HEK293T (cell line): ENCODE measurements around the gene MGA.

Source experiments
- CTCF ChIA-PET: fragments of 350-600 bp; formaldehyde crosslinking; extraction: SDS; loops from one replicate; lab custom pipeline; 2021; ENCODE audit warnings: antibody characterized with exemption, inconsistent platforms; lab: Yijun Ruan, JAX
- POLR2A ChIA-PET: fragments of 350-600 bp; formaldehyde crosslinking; extraction: SDS; loops from one replicate; lab custom pipeline; 2020; ENCODE audit warnings: antibody characterized with exemption, inconsistent platforms; lab: Yijun Ruan, JAX
- DNase-seq: peaks from one replicate; pipeline ENCODE4 v3.0.0; 2012; ENCODE audit warnings: mixed read lengths; ENCODE audit errors: extremely low spot score
- ARNT ChIP-seq: fragments of 450-650 bp; IDR thresholded peaks from 2 replicates; pipeline ENCODE4 v1.6.1; 2017; ENCODE audit warnings: mild to moderate bottlenecking
- BHLHE40 ChIP-seq: fragments of 450-650 bp; IDR thresholded peaks from 2 replicates; pipeline ENCODE4 v1.6.1; 2016; ENCODE audit warnings: mild to moderate bottlenecking, moderate library complexity, borderline replicate concordance
- CTBP1 ChIP-seq: fragments of 450-650 bp; IDR thresholded peaks from 2 replicates; pipeline ENCODE4 v1.6.1; 2016; ENCODE audit warnings: borderline replicate concordance
- ELF4 ChIP-seq: fragments of 450-650 bp; IDR thresholded peaks from 2 replicates; pipeline ENCODE4 v1.6.1; 2017; ENCODE audit warnings: antibody characterized with exemption
- FOXA1 ChIP-seq: fragments of 450-650 bp; IDR thresholded peaks from 2 replicates; pipeline ENCODE4 v1.6.1; 2016; ENCODE audit warnings: mild to moderate bottlenecking
- FOXK2 ChIP-seq: fragments of 450-650 bp; IDR thresholded peaks from 2 replicates; pipeline ENCODE4 v1.6.1; 2016; ENCODE audit warnings: mild to moderate bottlenecking
- FOXM1 ChIP-seq: fragments of 450-650 bp; IDR thresholded peaks from 2 replicates; pipeline ENCODE4 v1.6.1; 2017; ENCODE audit warnings: mild to moderate bottlenecking, borderline replicate concordance
- HDGF ChIP-seq: fragments of 450-650 bp; IDR thresholded peaks from 2 replicates; pipeline ENCODE4 v1.6.1; 2017; ENCODE audit warnings: antibody characterized with exemption, borderline replicate concordance
- L3MBTL2 ChIP-seq: fragments of 450-650 bp; conservative IDR thresholded peaks from 2 replicates; pipeline ENCODE4 v1.6.1; 2016; ENCODE audit warnings: mild to moderate bottlenecking
- LEF1 ChIP-seq: fragments of 450-650 bp; IDR thresholded peaks from 2 replicates; pipeline ENCODE4 v1.6.1; 2017; ENCODE audit warnings: mild to moderate bottlenecking, borderline replicate concordance
- NFRKB ChIP-seq: fragments of 450-650 bp; IDR thresholded peaks from 2 replicates; pipeline ENCODE4 v1.6.1; 2016; ENCODE audit warnings: mild to moderate bottlenecking, moderate library complexity
- SP1 ChIP-seq: fragments of 450-650 bp; IDR thresholded peaks from 2 replicates; pipeline ENCODE4 v1.6.1; 2017
- SUZ12 ChIP-seq: fragments of 450-650 bp; IDR thresholded peaks from 2 replicates; pipeline ENCODE4 v1.6.1; 2016; ENCODE audit warnings: mild to moderate bottlenecking
- TARDBP ChIP-seq: fragments of 450-650 bp; IDR thresholded peaks from 2 replicates; pipeline ENCODE4 v1.6.1; 2016
- ZNF384 ChIP-seq: fragments of 450-650 bp; IDR thresholded peaks from 2 replicates; pipeline ENCODE4 v1.6.1; 2016
- TF ChIP-seq, protein P1 (sequence below): fragments of 450-650 bp; IDR thresholded peaks from 2 replicates; pipeline ENCODE4 v1.6.1; 2016

Gene MGA

DNA sequence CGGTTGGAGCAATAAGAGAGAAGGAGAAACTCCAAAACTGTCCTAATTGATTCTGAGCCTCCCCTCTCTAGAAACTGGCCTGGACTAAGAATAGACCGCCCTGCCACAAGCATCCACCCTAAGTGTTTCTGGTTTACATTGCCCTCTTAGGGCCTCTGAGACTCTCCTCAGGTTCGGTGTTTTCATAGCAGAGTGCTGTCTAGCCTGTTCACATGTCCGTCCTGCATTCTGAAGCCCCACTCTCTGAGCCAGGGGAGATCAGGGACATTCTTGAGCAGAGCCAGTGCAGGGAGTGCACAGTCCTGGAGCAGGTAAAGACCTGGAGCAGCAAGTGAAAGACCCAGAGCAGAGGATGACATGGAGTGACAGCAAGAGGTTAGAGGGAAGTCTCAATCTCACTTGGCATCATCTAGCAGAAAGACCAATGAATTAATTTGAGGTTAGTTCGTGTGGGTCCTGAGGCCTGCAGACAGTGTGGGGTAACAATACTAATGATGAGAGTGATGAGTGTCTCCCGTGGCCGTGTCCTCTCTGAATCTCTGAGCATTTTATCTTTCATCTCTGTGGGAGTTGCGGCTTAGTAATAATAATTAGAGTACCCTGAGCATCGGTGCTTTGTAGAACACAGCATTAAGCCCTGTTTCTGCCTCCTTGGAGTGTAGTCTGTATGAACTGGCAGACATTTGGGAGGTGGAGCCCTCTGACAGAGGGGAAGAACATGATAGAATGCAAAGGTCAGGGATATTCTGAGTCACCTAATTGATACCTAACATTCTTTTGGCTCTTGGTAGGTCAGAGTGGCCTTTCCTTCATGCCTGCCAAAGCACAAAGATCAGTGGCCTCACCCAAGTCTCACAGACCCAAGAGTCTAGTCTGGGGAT, 138.6 kb downstream of the MGA start:
- CTCF ChIA-PET: no interaction called here
- TF ChIP-seq TARDBP: no peak
- TF ChIP-seq LEF1: no peak
- no peak for TF ChIP-seq HDGF
- TF ChIP-seq SP1: no peak
- TF ChIP-seq FOXK2: no peak
- no peak for TF ChIP-seq BHLHE40
- no peak for TF ChIP-seq ELF4
- no peak for TF ChIP-seq ZNF384
- no peak for TF ChIP-seq SUZ12
- TF ChIP-seq ARNT: no peak
- no peak for TF ChIP-seq CTBP1
- TF ChIP-seq FOXA1: no peak
- no peak for TF ChIP-seq FOXM1
- DNase-seq: no peak

DNA sequence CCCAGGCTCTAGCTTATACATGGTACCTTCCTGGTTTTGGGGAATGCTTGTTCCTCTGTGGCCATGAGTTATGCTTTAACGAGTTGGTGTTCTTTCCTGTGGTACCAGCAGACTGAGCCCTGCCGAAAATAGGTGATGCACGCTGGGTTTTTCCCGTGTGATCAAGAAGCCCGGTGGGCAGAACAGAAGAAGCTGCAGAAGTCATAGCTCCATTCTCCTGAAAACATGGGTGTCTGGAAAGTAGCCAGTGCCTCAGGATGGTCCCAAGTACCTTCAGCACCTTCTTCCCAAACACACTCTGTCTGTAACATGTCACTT, 139.2 kb downstream of the MGA start:
- TF ChIP-seq TARDBP (no peak), ZNF384 (no peak), FOXK2 (no peak), CTBP1 (no peak), FOXA1 (no peak), ARNT (no peak), HDGF (no peak), ELF4 (no peak), L3MBTL2 (no peak), NFRKB (no peak), SUZ12 (no peak), BHLHE40 (no peak), FOXM1 (no peak), SP1 (no peak), LEF1 (no peak)
- TF ChIP-seq, protein P1, sequence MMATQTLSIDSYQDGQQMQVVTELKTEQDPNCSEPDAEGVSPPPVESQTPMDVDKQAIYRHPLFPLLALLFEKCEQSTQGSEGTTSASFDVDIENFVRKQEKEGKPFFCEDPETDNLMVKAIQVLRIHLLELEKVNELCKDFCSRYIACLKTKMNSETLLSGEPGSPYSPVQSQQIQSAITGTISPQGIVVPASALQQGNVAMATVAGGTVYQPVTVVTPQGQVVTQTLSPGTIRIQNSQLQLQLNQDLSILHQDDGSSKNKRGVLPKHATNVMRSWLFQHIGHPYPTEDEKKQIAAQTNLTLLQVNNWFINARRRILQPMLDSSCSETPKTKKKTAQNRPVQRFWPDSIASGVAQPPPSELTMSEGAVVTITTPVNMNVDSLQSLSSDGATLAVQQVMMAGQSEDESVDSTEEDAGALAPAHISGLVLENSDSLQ: no peak
- CTCF ChIA-PET: interaction anchor here (0.6 kb wide), 1 partner anchor 285 kb away, joined by 3 read pairs; no protein-coding TSS in a partner anchor
- POLR2A ChIA-PET: no interaction called here
- DNase-seq: no peak

More for the DNA sequence above, 138.6 kb downstream of the MGA start:
- POLR2A ChIA-PET: no interaction called here

DNA sequence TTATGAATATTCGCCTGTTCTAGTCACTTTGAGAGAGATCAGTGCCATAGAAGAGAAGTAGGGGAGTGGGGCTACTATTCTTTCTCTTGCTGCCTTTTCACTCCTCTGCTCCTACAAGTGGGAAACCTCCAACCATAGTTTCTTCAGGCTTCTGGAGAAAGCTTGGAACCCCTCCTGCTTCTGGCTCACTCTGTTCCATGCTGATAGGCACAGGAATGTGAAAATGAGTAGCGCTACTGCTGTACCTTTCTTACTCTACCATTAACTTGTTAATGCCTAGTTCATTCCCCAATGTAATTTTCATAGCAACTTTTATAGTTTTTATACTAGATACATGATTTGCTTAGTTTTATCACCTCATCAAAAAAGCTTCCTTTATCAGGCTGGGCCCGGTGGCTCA, 141.0 kb downstream of the MGA start:
- ChIA-PET CTCF (interaction anchor here (0.7 kb wide), 1 partner anchor 92 kb away, joined by 3 read pairs; no protein-coding TSS in a partner anchor), POLR2A (no interaction called here)
- TF ChIP-seq HDGF: no peak
- TF ChIP-seq ZNF384: no peak
- no peak for TF ChIP-seq CTBP1
- no peak for TF ChIP-seq BHLHE40
- TF ChIP-seq FOXM1: no peak
- TF ChIP-seq ARNT: no peak
- TF ChIP-seq NFRKB: no peak
- no peak for TF ChIP-seq ELF4
- no peak for TF ChIP-seq SUZ12
- TF ChIP-seq FOXA1: no peak
- no peak for TF ChIP-seq LEF1
- TF ChIP-seq, protein P1: no peak
- no peak for TF ChIP-seq TARDBP
- no peak for TF ChIP-seq FOXK2
- TF ChIP-seq SP1: no peak
- no peak for TF ChIP-seq L3MBTL2
- no peak for DNase-seq

DNA sequence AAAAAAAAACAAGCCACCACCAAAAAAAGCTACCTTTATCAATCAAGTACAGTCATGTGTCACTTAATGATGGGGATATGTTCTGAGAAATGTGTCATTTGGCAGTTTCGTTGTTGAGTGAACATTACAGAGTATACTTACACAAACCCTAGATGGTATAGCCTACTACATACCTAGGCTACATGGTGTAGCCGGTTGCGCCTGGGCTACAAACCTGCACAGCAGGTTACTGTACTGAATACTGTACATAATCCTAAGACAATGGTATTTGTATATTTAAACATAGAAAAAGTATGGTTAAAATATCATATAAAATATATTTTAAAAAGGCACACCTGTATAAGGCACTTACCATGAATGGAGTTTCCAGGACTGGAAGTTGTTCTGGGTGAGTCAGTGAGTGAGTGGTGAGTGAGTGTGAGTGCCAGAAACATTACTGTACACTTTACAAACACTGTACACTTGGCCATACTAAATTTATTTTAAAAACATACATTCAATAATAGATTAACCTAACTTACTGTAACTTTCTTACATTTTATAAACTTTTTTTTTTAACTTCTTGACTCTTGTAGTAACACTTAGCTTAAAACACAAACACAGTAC, 141.7 kb downstream of the MGA start:
- TF ChIP-seq FOXM1 (no peak), BHLHE40 (no peak)
- CTCF ChIA-PET: interaction anchor here (1.5 kb wide), 1 partner anchor 27 kb away, joined by 5 read pairs; the partner anchor contains the start of gene MAPKBP1
- POLR2A ChIA-PET: no interaction called here
- no peak for DNase-seq

DNA sequence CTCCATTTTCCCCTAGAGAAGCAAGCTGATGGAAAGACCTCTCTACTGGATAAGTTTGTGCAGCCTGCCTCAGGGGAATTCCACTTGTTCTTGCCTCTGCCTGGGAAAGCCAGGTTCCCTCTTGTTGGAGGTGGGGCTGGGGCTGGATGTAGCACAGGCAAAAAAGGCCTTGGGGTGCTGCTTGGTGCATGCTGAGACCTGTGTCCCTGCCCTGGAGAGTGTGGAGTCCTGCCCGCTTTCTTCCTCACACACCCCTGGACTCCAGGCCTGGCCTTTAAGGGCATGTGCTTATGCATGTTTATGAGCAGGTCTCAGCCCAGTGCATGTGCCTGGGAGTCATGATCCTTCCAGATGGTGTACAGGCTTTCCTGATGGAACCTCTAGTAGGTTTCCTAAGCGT, 144.2 kb downstream of the MGA start:
- POLR2A ChIA-PET: no interaction called here
- CTCF ChIA-PET: no interaction called here
- TF ChIP-seq, protein P1: no peak
- no peak for TF ChIP-seq CTBP1
- TF ChIP-seq FOXA1: no peak
- no peak for TF ChIP-seq FOXM1
- no peak for TF ChIP-seq HDGF
- no peak for DNase-seq

DNA sequence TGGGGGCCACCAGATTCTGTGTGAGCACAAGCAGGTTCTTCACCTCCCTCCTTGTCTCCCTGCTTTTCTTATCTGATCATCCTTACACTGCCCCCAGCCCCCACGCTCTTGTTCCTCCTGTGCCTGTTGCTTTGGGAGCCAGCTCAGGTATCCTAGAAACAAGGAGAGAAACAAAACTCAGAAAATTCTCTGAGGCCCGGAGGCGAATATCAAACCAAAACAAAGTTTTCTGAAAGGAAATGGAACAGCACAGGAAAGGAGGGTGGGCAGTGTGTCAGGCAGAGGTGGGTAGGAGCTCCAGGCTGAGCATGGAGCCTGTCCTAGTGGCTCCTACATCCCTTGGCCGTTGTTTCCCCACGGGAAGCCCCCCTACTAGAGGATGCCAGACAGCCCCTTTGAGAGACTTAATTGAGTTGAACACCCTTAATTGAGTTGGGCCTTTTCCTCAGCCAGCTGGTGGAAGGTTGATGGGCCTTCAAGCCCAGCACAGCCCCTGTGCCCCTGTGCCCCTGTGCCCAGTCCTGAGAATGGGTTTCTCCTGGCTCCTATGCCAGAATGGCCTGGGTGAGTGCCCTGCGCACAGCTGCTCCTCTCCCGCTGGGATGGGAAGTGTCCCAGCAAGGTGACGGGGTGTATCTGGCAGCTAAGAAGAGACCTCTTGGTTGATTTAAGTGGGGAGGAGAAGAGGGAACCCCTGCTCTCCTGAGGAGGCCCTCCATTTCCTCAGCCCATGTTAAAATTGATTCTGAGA, 144.9 kb downstream of the MGA start:
- ChIA-PET CTCF (no interaction called here), POLR2A (interaction anchor here (1.0 kb wide), 1 partner anchor 12 kb away, joined by 3 read pairs; no protein-coding TSS in a partner anchor)
- TF ChIP-seq FOXM1 (no peak), CTBP1 (no peak), HDGF (no peak), TARDBP (no peak), ELF4 (no peak), ZNF384 (no peak), FOXK2 (no peak), SUZ12 (no peak), SP1 (no peak), FOXA1 (no peak), ARNT (no peak), L3MBTL2 (no peak), BHLHE40 (no peak), LEF1 (no peak), NFRKB (no peak)
- TF ChIP-seq, protein P1: no peak
- DNase-seq: no peak
